Type B pancreatic cell (in vitro differentiated cells): Measurements from ENCODE around the gene NME3. TPM values are rescaled to one million over a fixed set of nuclear protein-coding genes. Genes with fewer than 3 reads are reported as not detected.

Source experiments
- DNase-seq: peaks from one replicate; pipeline ENCODE4 v3.0.0; 2021; ENCODE audit warnings: mixed read lengths; ENCODE audit not compliant: unreplicated experiment; ENCODE audit errors: extremely low spot score
- H3K27ac Mint-ChIP-seq: 2 replicates; pipeline ENCODE4 v1.8.0; 2021; ENCODE audit warnings: mild to moderate bottlenecking, mixed read lengths
- H3K27me3 Mint-ChIP-seq: 2 replicates; pipeline ENCODE4 v1.8.0; 2021; ENCODE audit warnings: mixed read lengths
- H3K36me3 Mint-ChIP-seq: 2 replicates; pipeline ENCODE4 v1.8.0; 2021; ENCODE audit warnings: mixed read lengths
- H3K4me1 Mint-ChIP-seq: one replicate; pipeline ENCODE4 v1.8.0; 2021; ENCODE audit warnings: mixed read lengths; ENCODE audit not compliant: unreplicated experiment
- H3K4me3 Mint-ChIP-seq: 2 replicates; pipeline ENCODE4 v1.8.0; 2021; ENCODE audit warnings: mild to moderate bottlenecking, mixed read lengths
- H3K9me3 Mint-ChIP-seq: 2 replicates; pipeline ENCODE4 v1.8.0; 2021; ENCODE audit warnings: mixed read lengths
- total RNA-seq: library from RNA; stranded (reverse); gene quantifications from 2 replicates; pipeline ENCODE4 v1.2.1, GENCODE V29; 2021; ENCODE audit warnings: low replicate concordance
- TF ChIP-seq, protein P1 (sequence below): fragments of 200-600 bp; sonication (generic); conservative IDR thresholded peaks from 2 replicates; pipeline ENCODE4 v1.5.0; 2021; ENCODE audit warnings: antibody characterized with exemption, mild to moderate bottlenecking

Gene NME3
- total RNA-seq, 1 donor from 2014 or later: 55.9 TPM

- Mint-ChIP-seq H3K27me3 (no peaks in the 10 kb centered on the region), H3K4me1 (peaks cover 14% of the 10 kb centered on the region), H3K4me3 (peak overlapping the region; percentile 44), H3K27ac (peak overlapping the region; percentile 67), H3K36me3 (peaks cover 3% of the 10 kb centered on the region), H3K9me3 (no peaks in the 10 kb centered on the region)
- TF ChIP-seq, protein P1, sequence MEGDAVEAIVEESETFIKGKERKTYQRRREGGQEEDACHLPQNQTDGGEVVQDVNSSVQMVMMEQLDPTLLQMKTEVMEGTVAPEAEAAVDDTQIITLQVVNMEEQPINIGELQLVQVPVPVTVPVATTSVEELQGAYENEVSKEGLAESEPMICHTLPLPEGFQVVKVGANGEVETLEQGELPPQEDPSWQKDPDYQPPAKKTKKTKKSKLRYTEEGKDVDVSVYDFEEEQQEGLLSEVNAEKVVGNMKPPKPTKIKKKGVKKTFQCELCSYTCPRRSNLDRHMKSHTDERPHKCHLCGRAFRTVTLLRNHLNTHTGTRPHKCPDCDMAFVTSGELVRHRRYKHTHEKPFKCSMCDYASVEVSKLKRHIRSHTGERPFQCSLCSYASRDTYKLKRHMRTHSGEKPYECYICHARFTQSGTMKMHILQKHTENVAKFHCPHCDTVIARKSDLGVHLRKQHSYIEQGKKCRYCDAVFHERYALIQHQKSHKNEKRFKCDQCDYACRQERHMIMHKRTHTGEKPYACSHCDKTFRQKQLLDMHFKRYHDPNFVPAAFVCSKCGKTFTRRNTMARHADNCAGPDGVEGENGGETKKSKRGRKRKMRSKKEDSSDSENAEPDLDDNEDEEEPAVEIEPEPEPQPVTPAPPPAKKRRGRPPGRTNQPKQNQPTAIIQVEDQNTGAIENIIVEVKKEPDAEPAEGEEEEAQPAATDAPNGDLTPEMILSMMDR: no peak
- no peak for DNase-seq
Measured at GRCh38 chr16:1778200-1779179, 7.1 kb upstream of the NME3 start.

DNA sequence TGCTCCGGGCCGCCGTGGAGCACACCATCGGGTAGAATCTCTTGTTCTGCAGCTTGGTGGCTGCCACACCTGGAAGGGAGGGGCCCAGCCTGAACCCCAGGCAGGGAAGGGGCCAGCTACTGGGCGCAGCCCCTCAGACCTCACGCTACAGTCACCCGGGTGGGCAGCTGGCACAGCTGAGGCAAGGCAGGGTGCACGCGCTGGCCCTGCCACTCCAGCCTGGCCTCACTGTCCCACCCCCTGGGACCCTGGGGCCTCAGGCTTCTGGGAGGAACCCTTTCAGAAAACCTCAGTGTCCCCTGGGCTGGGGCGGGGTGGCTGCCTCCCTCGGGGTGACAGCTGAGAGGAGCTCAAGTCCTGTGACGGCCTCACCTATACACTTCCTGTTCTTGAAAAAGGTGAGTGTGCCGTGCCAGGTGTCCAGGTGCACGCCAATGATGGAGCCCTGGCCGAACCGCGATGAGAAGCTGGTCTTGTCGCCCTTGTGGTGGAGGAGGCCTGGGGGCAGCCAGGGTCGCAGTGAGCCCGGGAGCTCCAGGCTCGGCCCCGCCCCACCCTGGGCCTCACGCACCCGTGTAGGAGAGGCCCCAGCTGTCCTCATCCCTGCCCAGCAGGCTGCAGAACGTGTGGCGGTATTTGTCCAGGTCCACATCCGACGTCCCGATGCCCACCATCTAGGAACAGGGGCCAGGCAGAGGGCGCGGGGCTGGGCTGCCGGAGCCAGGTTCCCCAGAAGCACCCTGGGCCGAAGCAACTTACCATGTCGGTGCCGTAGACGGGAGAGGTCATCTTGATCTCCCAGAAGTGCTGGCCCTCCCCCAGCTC, 6.2 kb upstream of the NME3 start:
- peaks cover 10% of the 10 kb centered on the region for H3K4me1 Mint-ChIP-seq
- no peaks in the 10 kb centered on the region for H3K9me3 Mint-ChIP-seq
- peak overlapping the region; percentile 25 for H3K4me3 Mint-ChIP-seq
- TF ChIP-seq, protein P1: no peak
- no peak for DNase-seq
- no peaks in the 10 kb centered on the region for H3K27me3 Mint-ChIP-seq
- no peaks in the 10 kb centered on the region for H3K36me3 Mint-ChIP-seq
- no peak overlapping the region for H3K27ac Mint-ChIP-seq

- TF ChIP-seq, protein P1: no peak
- Mint-ChIP-seq H3K27me3 (no peaks in the 10 kb centered on the region), H3K36me3 (peaks cover 4% of the 10 kb centered on the region), H3K9me3 (no peaks in the 10 kb centered on the region), H3K27ac (peak overlapping the region; percentile 75), H3K4me1 (peaks cover 10% of the 10 kb centered on the region), H3K4me3 (peak overlapping the region; percentile 41)
- no peak for DNase-seq
Measured at GRCh38 chr16:1776991-1777374, 5.6 kb upstream of the NME3 start.

GRCh38 chr16:1776672-1776955, 5.3 kb upstream of the NME3 start:
- Mint-ChIP-seq H3K4me3 (peak overlapping the region; percentile 41), H3K9me3 (no peaks in the 10 kb centered on the region), H3K4me1 (peaks cover 6% of the 10 kb centered on the region), H3K27me3 (no peaks in the 10 kb centered on the region), H3K27ac (peak overlapping the region; percentile 75), H3K36me3 (peaks cover 4% of the 10 kb centered on the region)
- TF ChIP-seq, protein P1: no peak
- DNase-seq: no peak

- H3K36me3 Mint-ChIP-seq: peaks cover 4% of the 10 kb centered on the region
- H3K27me3 Mint-ChIP-seq: no peaks in the 10 kb centered on the region
- DNase-seq: no peak
- H3K4me3 Mint-ChIP-seq: peak overlapping the region; percentile 41
- peaks cover under 1% of the 10 kb centered on the region for H3K4me1 Mint-ChIP-seq
- H3K9me3 Mint-ChIP-seq: no peaks in the 10 kb centered on the region
- peak overlapping the region; percentile 75 for H3K27ac Mint-ChIP-seq
- TF ChIP-seq, protein P1: no peak
Measured at GRCh38 chr16:1775846-1776671, 4.7 kb upstream of the NME3 start.
